Measurements from ENCODE around the gene CWC27.

DNA sequence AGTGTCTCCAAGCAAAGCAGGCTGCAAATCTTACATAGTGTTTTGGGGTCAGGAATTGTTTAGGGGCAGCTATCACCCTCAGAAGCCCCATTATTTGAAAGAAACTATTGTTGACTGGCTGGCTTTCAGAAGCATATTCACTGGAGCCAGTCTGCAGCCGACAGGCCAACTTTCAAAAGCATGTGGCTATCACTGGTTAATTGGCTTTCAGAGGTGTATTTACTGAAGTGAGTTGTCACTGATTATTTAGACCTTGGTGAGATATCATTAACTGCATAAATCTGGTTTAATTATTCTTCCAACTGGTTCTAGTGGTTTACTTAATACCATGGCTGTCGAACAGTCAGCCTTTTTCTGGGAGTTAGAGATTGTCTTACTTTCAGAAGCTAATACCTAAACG is 247.0 kb downstream of the CWC27 start:
- no peak for TF ChIP-seq CTCF (conservative IDR thresholded peaks at IDR 0.05; ENCODE audit: low read length)
- TF ChIP-seq EZH2phosphoT487 (IDR thresholded peaks at IDR 0.05; ENCODE audit: borderline replicate concordance) = no peak
